Fibroblast of lung (primary cell): ENCODE data around the gene DUSP16. TPM values are rescaled to one million over a fixed set of nuclear protein-coding genes. Genes with fewer than 3 reads are reported as not detected.

Experiments
- DNase-seq, 2 donors: peaks; one replicate each; pipeline versions ENCODE4 v3.0.0 to v3.0.0-alpha.2; 2010; ENCODE audit warnings: low read depth in 2 of 2
- H2AFZ ChIP-seq: 2 replicates; pipeline ENCODE4 v1.5.1; 2012; ENCODE audit warnings: low read length, control low read depth, inconsistent platforms
- H3K27ac ChIP-seq: 2 replicates; pipeline ENCODE4 v1.5.1; 2011; ENCODE audit warnings: low read length, control low read depth; ENCODE audit not compliant: insufficient read depth
- H3K27me3 ChIP-seq: 2 replicates; pipeline ENCODE4 v1.5.1; 2011; ENCODE audit warnings: mild to moderate bottlenecking, low read length; ENCODE audit not compliant: control insufficient read depth, insufficient read depth
- H3K36me3 ChIP-seq: 2 replicates; pipeline ENCODE4 v1.5.1; 2011; ENCODE audit warnings: low read length; ENCODE audit not compliant: control insufficient read depth, insufficient read depth
- H3K4me1 ChIP-seq: 2 replicates; pipeline ENCODE4 v1.5.1; 2011; ENCODE audit warnings: low read length; ENCODE audit not compliant: control insufficient read depth, insufficient read depth; ENCODE audit errors: extremely low read depth
- H3K4me2 ChIP-seq: 2 replicates; pipeline ENCODE4 v1.5.1; 2011; ENCODE audit warnings: low read length, control low read depth; ENCODE audit not compliant: insufficient read depth; ENCODE audit errors: extremely low read depth
- H3K4me3 ChIP-seq, 4 experiments: fragments of 200-600 bp in 1 of 4; sonication (generic) in 1 of 4; replicated peaks in 1 of 4; 2 replicates each; pipeline ENCODE4 v1.5.1; 2011 to 2016; ENCODE audit warnings: low read length in 4 of 4, low read depth in 3 of 4, mild to moderate bottlenecking in 3 of 4, control low read depth in 2 of 4, inconsistent platforms in 1 of 4, mixed read lengths in 1 of 4; ENCODE audit not compliant: insufficient read depth in 1 of 4; ENCODE audit errors: control extremely low read depth in 1 of 4
- H3K79me2 ChIP-seq: 2 replicates; pipeline ENCODE4 v1.5.1; 2012; ENCODE audit warnings: mild to moderate bottlenecking, low read length, inconsistent platforms; ENCODE audit not compliant: control insufficient read depth, insufficient read depth
- H3K9ac ChIP-seq: 2 replicates; pipeline ENCODE4 v1.5.1; 2011; ENCODE audit warnings: mild to moderate bottlenecking, low read length, control low read depth; ENCODE audit not compliant: insufficient read depth
- H3K9me3 ChIP-seq: 2 replicates; pipeline ENCODE4 v1.5.1; 2012; ENCODE audit warnings: low read depth, low read length; ENCODE audit not compliant: control insufficient read depth, insufficient read depth
- H4K20me1 ChIP-seq: 2 replicates; pipeline ENCODE4 v1.5.1; 2011; ENCODE audit warnings: low read length; ENCODE audit not compliant: control insufficient read depth, insufficient read depth; ENCODE audit errors: extremely low read depth
- CTCF ChIP-seq, 2 donors: IDR thresholded peaks in 1 of 2; conservative IDR thresholded peaks in 1 of 2; 1 replicate in 1 of 2; 2 replicates in 1 of 2; pipeline ENCODE4 v1.5.1; 2011 to 2012; ENCODE audit warnings: low read length in 2 of 2, control low read depth in 1 of 2, inconsistent platforms in 1 of 2, low read depth in 1 of 2, mild to moderate bottlenecking in 1 of 2
- EZH2 ChIP-seq: IDR thresholded peaks from 2 replicates; pipeline ENCODE4 v1.5.1; 2012; ENCODE audit warnings: low read length, control low read depth, mild to moderate bottlenecking; ENCODE audit errors: missing control alignments
- polyA plus RNA-seq, 2 donors: library from polyadenylated mRNA; depleted of rRNA in 1 of 2; stranded (reverse) in 1 of 2; unstranded in 1 of 2; fragments of >200 nt; gene quantifications; 2 replicates each; pipeline ENCODE4 v1.2.1, GENCODE V29; 2011 to 2012; ENCODE audit warnings: missing spikeins in 1 of 2
- total RNA-seq: library from RNA; depleted of rRNA; stranded (reverse); fragments of >200 nt; gene quantifications from 2 replicates; pipeline ENCODE4 v1.2.1, GENCODE V29; 2014

DUSP16 gene
- total and polyA plus RNA-seq, 2 donors (not counting 1 experiment from before 2014, with no cell fraction given), result 9.4 to 15.2 TPM

DNA sequence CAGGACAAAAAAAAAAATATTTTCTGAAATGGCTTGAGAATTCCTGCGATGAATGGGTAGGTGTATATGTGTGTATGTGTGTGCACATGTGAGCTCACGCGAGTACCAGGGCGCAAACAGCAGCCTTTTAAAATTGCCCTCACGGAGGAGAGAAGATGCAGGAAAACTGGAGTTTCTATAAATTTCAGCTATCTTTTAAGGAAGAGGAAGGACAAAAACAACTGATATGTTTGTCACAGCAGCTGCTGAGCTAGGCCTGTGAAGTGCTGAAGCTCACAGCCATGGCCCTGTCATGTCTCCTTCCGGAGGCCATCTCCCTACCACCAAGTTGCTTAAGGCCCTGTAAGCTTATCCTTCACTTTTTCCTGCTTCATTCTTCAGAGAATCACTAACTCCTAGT, 40.8 kb downstream of the DUSP16 start:
- no peak for DNase-seq
- H3K9me3 ChIP-seq, result no peaks in the 10 kb centered on the region
- H4K20me1 ChIP-seq, result no peaks in the 10 kb centered on the region
- TF ChIP-seq CTCF (conservative IDR thresholded peaks at IDR 0.05 in 1 of 2, IDR thresholded peaks at IDR 0.05 in 1 of 2; ENCODE audit: low read depth in 1 of 2, low read length in 2 of 2) (no peak), EZH2 (no peak)
- H2AFZ ChIP-seq, result no peak overlapping the region
- H3K4me3 ChIP-seq, result no peak overlapping the region
- no peaks in the 10 kb centered on the region for H3K36me3 ChIP-seq
- H3K4me2 ChIP-seq, result no peak overlapping the region
- H3K4me1 ChIP-seq, result no peaks in the 10 kb centered on the region
- no peaks in the 10 kb centered on the region for H3K27me3 ChIP-seq
- no peaks in the 10 kb centered on the region for H3K79me2 ChIP-seq
- H3K27ac ChIP-seq, result no peak overlapping the region
- H3K9ac ChIP-seq, result no peak overlapping the region

DNA sequence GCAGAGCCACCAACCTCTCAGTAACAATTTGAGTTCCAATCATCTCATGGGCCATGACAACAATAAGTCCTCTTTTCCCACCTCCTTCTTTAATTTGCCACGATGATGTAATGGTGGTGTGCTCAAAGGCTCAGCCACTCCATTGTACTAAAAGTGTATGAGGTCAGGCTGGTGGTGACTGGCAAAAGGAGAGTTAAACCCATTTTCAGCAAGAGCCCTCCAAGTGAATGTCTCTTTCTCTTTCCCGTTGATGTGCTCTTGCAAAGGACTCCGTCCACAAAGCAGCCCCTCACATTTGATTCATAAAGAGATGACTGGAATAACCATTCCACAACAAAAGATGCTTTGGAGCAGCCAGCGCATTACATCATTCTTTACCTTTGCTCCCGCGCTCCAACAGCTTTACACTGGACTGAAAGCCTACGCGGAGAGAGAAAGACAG, 41.6 kb downstream of the DUSP16 start:
- Histone ChIP-seq H3K9ac (no peak overlapping the region), H4K20me1 (no peaks in the 10 kb centered on the region), H3K9me3 (no peaks in the 10 kb centered on the region), H3K4me3 (no peak overlapping the region), H3K36me3 (no peaks in the 10 kb centered on the region), H3K27me3 (no peaks in the 10 kb centered on the region), H3K4me2 (no peak overlapping the region), H2AFZ (no peak overlapping the region), H3K4me1 (no peaks in the 10 kb centered on the region), H3K79me2 (no peaks in the 10 kb centered on the region), H3K27ac (no peak overlapping the region)
- peak in 1 of 2 donors; percentile 38 for DNase-seq
- TF ChIP-seq EZH2 (no peak), CTCF (conservative IDR thresholded peaks at IDR 0.05 in 1 of 2, IDR thresholded peaks at IDR 0.05 in 1 of 2; ENCODE audit: low read depth in 1 of 2, low read length in 2 of 2) (no peak)

GRCh38 chr12:12520273-12520672, 42.4 kb downstream of the DUSP16 start:
- TF ChIP-seq EZH2, result no peak
- TF ChIP-seq CTCF (conservative IDR thresholded peaks at IDR 0.05 in 1 of 2, IDR thresholded peaks at IDR 0.05 in 1 of 2; ENCODE audit: low read depth in 1 of 2, low read length in 2 of 2), result no peak
- H3K4me1 ChIP-seq, result no peaks in the 10 kb centered on the region

More at GRCh38 chr12:12520273-12520672, 42.4 kb downstream of the DUSP16 start:
- H3K36me3 ChIP-seq, result no peaks in the 10 kb centered on the region
- H3K27me3 ChIP-seq, result no peaks in the 10 kb centered on the region
- H2AFZ ChIP-seq, result no peak overlapping the region
- no peak overlapping the region for H3K27ac ChIP-seq
- no peaks in the 10 kb centered on the region for H3K9me3 ChIP-seq
- no peak overlapping the region for H3K9ac ChIP-seq
- H3K4me3 ChIP-seq, result no peak overlapping the region
- no peaks in the 10 kb centered on the region for H4K20me1 ChIP-seq
- no peak overlapping the region for H3K4me2 ChIP-seq
- no peaks in the 10 kb centered on the region for H3K79me2 ChIP-seq
- no peak for DNase-seq
